Right lobe of liver (tissue), 4 donors: Measurements from ENCODE around the gene TMSB4X.

Experiments
- CTCF ChIP-seq, 4 donors: fragments of 200-600 bp in 3 of 4; fragments of 450-650 bp in 1 of 4; IDR thresholded peaks; one replicate each; pipeline versions ENCODE4 v1.5.1 to v1.8.0; 2016 to 2022; ENCODE audit warnings: antibody characterized with exemption in 4 of 4, mild to moderate bottlenecking in 2 of 4
- POLR2A ChIP-seq: fragments of 450-650 bp; IDR thresholded peaks from one replicate; pipeline ENCODE4 v1.6.1; 2017; ENCODE audit warnings: antibody characterized with exemption, mild to moderate bottlenecking
- donor health status: DM: no; HTN: no; CAD: no.
- donor health status: DM: no; HTN: no; CAD: no.
- donor health status: DM: no; HTN: yes; CAD: no.

GRCh38 chrX:12949927-12950656, 24.8 kb upstream of the TMSB4X start:
- TF ChIP-seq CTCF (IDR thresholded peaks at IDR 0.05) (no peak), POLR2A (peak; percentile 20)
